IMR-90 (cell line): ENCODE data around the gene MYPN. TPM values are rescaled to one million over a fixed set of nuclear protein-coding genes. Genes with fewer than 3 reads are reported as not detected.

Experiments
- ATAC-seq: fragments of 200-7000 bp; cut with Tn5 transposase; 2 replicates; pipeline ENCODE4 v1.9.1; 2020; ENCODE audit warnings: low read depth, mild to moderate bottlenecking, moderate library complexity
- BruUV-seq: library from RNA; stranded (reverse); fragments of 400-500 nt; replicated peaks from 2 replicates; lab custom pipeline; 2021; lab: Mats Ljungman, UMichigan
- CTCF ChIA-PET: fragments of 300-600 bp; formaldehyde crosslinking; extraction: SDS; loops from one replicate; lab custom pipeline; 2021; ENCODE audit warnings: antibody characterized with exemption; lab: Yijun Ruan, JAX
- POLR2A ChIA-PET: fragments of 300-600 bp; sonication (Branson Sonifier 250); formaldehyde crosslinking; loops from one replicate; lab custom pipeline; 2022; ENCODE audit warnings: antibody characterized with exemption; ENCODE audit not compliant: unreplicated experiment; lab: Charles Lee
- DNase-seq: peaks from one replicate; pipeline ENCODE4 v3.0.0; 2013
- H2AFZ ChIP-seq: replicated peaks from 2 replicates; pipeline ENCODE3; 2013; ENCODE audit warnings: low read length, mild to moderate bottlenecking; ENCODE audit not compliant: poor library complexity
- H2AK5ac ChIP-seq: 2 replicates; pipeline ENCODE4 v1.6.1; 2013; ENCODE audit warnings: low read depth, low read length, inconsistent platforms
- H2AK9ac ChIP-seq: replicated peaks from 2 replicates; pipeline ENCODE3; 2013; ENCODE audit warnings: mild to moderate bottlenecking, low read depth, low read length, moderate library complexity; ENCODE audit not compliant: poor library complexity
- H2BK120ac ChIP-seq: 2 replicates; pipeline ENCODE4 v1.6.1; 2013; ENCODE audit warnings: low read depth, low read length, inconsistent platforms
- H2BK15ac ChIP-seq: 3 replicates; pipeline ENCODE4 v1.6.1; 2013; ENCODE audit warnings: low read depth, low read length, inconsistent platforms
- H2BK20ac ChIP-seq: 2 replicates; pipeline ENCODE4 v1.6.1; 2013; ENCODE audit warnings: low read depth, mild to moderate bottlenecking, inconsistent platforms, low read length, moderate library complexity
- H2BK5ac ChIP-seq: 2 replicates; pipeline ENCODE4 v1.6.1; 2013; ENCODE audit warnings: mild to moderate bottlenecking, low read depth, low read length, inconsistent platforms; ENCODE audit not compliant: poor library complexity, severe bottlenecking
- H3K14ac ChIP-seq: replicated peaks from 2 replicates; pipeline ENCODE4 v1.6.1; 2013; ENCODE audit warnings: low read depth, low read length, inconsistent platforms
- H3K18ac ChIP-seq: 2 replicates; pipeline ENCODE4 v1.6.1; 2013; ENCODE audit warnings: low read depth, low read length, control low read depth
- H3K23ac ChIP-seq: 2 replicates; pipeline ENCODE4 v1.6.1; 2013; ENCODE audit warnings: low read depth, low read length, inconsistent platforms
- H3K27ac ChIP-seq: 2 replicates; pipeline ENCODE4 v1.5.1; 2013; ENCODE audit warnings: mild to moderate bottlenecking, control low read depth, low read length; ENCODE audit not compliant: insufficient read depth
- H3K27me3 ChIP-seq: 2 replicates; pipeline ENCODE4 v1.6.1; 2013; ENCODE audit warnings: low read length; ENCODE audit not compliant: control insufficient read depth, insufficient read depth
- H3K36me3 ChIP-seq: 2 replicates; pipeline ENCODE4 v1.6.1; 2013; ENCODE audit warnings: low read length, mixed read lengths; ENCODE audit not compliant: control insufficient read depth, insufficient read depth
- H3K4ac ChIP-seq: 2 replicates; pipeline ENCODE4 v1.6.1; 2013; ENCODE audit warnings: low read depth, low read length, inconsistent platforms
- H3K4me1 ChIP-seq: 2 replicates; pipeline ENCODE4 v1.6.1; 2013; ENCODE audit warnings: low read length, mixed read lengths; ENCODE audit not compliant: control insufficient read depth, insufficient read depth
- H3K4me2 ChIP-seq: 2 replicates; pipeline ENCODE4 v1.6.1; 2013; ENCODE audit warnings: low read depth, mild to moderate bottlenecking, control low read depth, low read length, moderate library complexity
- H3K4me3 ChIP-seq: 2 replicates; pipeline ENCODE4 v1.5.1; 2013; ENCODE audit warnings: low read depth, mild to moderate bottlenecking, control low read depth, low read length, moderate library complexity; ENCODE audit not compliant: insufficient read depth
- H3K56ac ChIP-seq: 2 replicates; pipeline ENCODE4 v1.6.1; 2013; ENCODE audit warnings: low read length, inconsistent platforms; ENCODE audit not compliant: insufficient read depth; ENCODE audit errors: extremely low read depth
- H3K79me1 ChIP-seq, 2 experiments: 2 replicates each; pipeline ENCODE4 v1.6.1; 2013; ENCODE audit warnings: low read length in 2 of 2, inconsistent platforms in 1 of 2, low read depth in 1 of 2
- H3K9ac ChIP-seq: 2 replicates; pipeline ENCODE4 v1.6.1; 2013; ENCODE audit warnings: low read depth, low read length, control low read depth
- H3K9me1 ChIP-seq: 2 replicates; pipeline ENCODE4 v1.6.1; 2013; ENCODE audit warnings: low read length, inconsistent platforms; ENCODE audit not compliant: insufficient read depth
- H3K9me3 ChIP-seq: 2 replicates; pipeline ENCODE4 v1.6.1; 2013; ENCODE audit warnings: low read length; ENCODE audit not compliant: control insufficient read depth, insufficient read depth
- H4K20me1 ChIP-seq: 2 replicates; pipeline ENCODE4 v1.6.1; 2013; ENCODE audit warnings: low read length, inconsistent platforms; ENCODE audit not compliant: insufficient read depth
- H4K5ac ChIP-seq: 2 replicates; pipeline ENCODE4 v1.6.1; 2013; ENCODE audit warnings: mild to moderate bottlenecking, low read depth, low read length, control low read depth
- H4K8ac ChIP-seq, 2 experiments: 2 replicates each; pipeline ENCODE4 v1.6.1; 2013; ENCODE audit warnings: low read depth in 2 of 2, low read length in 2 of 2, control low read depth in 1 of 2, inconsistent platforms in 1 of 2
- H4K91ac ChIP-seq: 2 replicates; pipeline ENCODE4 v1.6.1; 2013; ENCODE audit warnings: low read depth, low read length, inconsistent platforms; ENCODE audit not compliant: insufficient read depth
- BHLHE40 ChIP-seq: fragments of 150-350 bp; IDR thresholded peaks from 2 replicates; pipeline ENCODE4 v1.6.1; 2016; ENCODE audit warnings: mild to moderate bottlenecking, low read depth, low read length
- CEBPB ChIP-seq: IDR thresholded peaks from 2 replicates; pipeline ENCODE4 v1.6.1; 2012; ENCODE audit warnings: low read depth, low read length, improper control_type of control experiment
- CHD1 ChIP-seq: IDR thresholded peaks from 2 replicates; pipeline ENCODE4 v1.6.1; 2012; ENCODE audit warnings: low read depth, low read length, improper control_type of control experiment
- ELK1 ChIP-seq: fragments of 150-350 bp; IDR thresholded peaks from 2 replicates; pipeline ENCODE4 v1.6.1; 2016; ENCODE audit warnings: low read depth, mild to moderate bottlenecking, low read length, moderate library complexity, borderline replicate concordance
- FOS ChIP-seq: fragments of 150-350 bp; IDR thresholded peaks from 2 replicates; pipeline ENCODE4 v1.6.1; 2016; ENCODE audit warnings: low read depth, low read length
- MAFK ChIP-seq: IDR thresholded peaks from 2 replicates; pipeline ENCODE4 v1.6.1; 2012; ENCODE audit warnings: low read depth, low read length, improper control_type of control experiment
- MAZ ChIP-seq: IDR thresholded peaks from 2 replicates; pipeline ENCODE4 v1.6.1; 2012; ENCODE audit warnings: low read depth, mild to moderate bottlenecking, low read length, improper control_type of control experiment, moderate library complexity, borderline replicate concordance
- MXI1 ChIP-seq: IDR thresholded peaks from 2 replicates; pipeline ENCODE4 v1.6.1; 2012; ENCODE audit warnings: low read depth, mild to moderate bottlenecking, low read length, moderate library complexity, borderline replicate concordance
- NFE2L2 ChIP-seq: fragments of 150-350 bp; IDR thresholded peaks from 2 replicates; pipeline ENCODE4 v1.6.1; 2016; ENCODE audit warnings: low read depth, mild to moderate bottlenecking, low read length
- POLR2A ChIP-seq: IDR thresholded peaks from 2 replicates; pipeline ENCODE4 v1.6.1; 2012; ENCODE audit warnings: mild to moderate bottlenecking, low read depth, low read length
- RAD21 ChIP-seq: IDR thresholded peaks from 2 replicates; pipeline ENCODE4 v1.6.1; 2012; ENCODE audit warnings: low read length, improper control_type of control experiment
- RCOR1 ChIP-seq: IDR thresholded peaks from 2 replicates; pipeline ENCODE4 v1.6.1; 2012; ENCODE audit warnings: mild to moderate bottlenecking, low read length, improper control_type of control experiment; ENCODE audit not compliant: insufficient replicate concordance
- RFX5 ChIP-seq: IDR thresholded peaks from 2 replicates; pipeline ENCODE4 v1.8.0; 2012; ENCODE audit warnings: low read depth, mild to moderate bottlenecking, low read length, moderate library complexity
- SMC3 ChIP-seq: fragments of 150-350 bp; IDR thresholded peaks from 2 replicates; pipeline ENCODE4 v1.6.1; 2016; ENCODE audit warnings: low read depth, mild to moderate bottlenecking, antibody characterized with exemption, low read length, moderate library complexity
- WGBS, 2 experiments: methylation state at CpG; one replicate each; pipeline versions ENCODE4 v1.1.5 to v1.1.7; 2013; ENCODE audit warnings: missing lambda C conversion rate in 2 of 2; ENCODE audit not compliant: insufficient read length in 1 of 2; ENCODE audit errors: extremely low coverage in 2 of 2; 5-methylcytosine and 5-hydroxymethylcytosine counted together
- dilution Hi-C: fragments of 300-500 bp; cut with HindIII; formaldehyde crosslinking; loops from one replicate; pipeline ENCODE4 v1.14.3; 2018; ENCODE audit warnings: low sequenced_read_pairs; ENCODE audit not compliant: unreplicated experiment
- in situ Hi-C: fragments of 300-500 bp; cut with MboI; formaldehyde crosslinking; loops from 3 replicates; pipeline ENCODE4 v1.14.3; 2019; ENCODE audit warnings: low sequenced_read_pairs, inconsistent platforms, mixed read lengths
- intact Hi-C: fragments of 100-400 bp; cut with micrococcal nuclease; formaldehyde crosslinking; loops from 2 replicates; pipeline ENCODE4 v1.10.0; 2022
- polyA plus RNA-seq, 3 experiments: library from polyadenylated mRNA; depleted of rRNA; stranded (reverse); fragments of >200 nt; gene quantifications; 2 replicates each; pipeline ENCODE4 v1.2.3, GENCODE V29; 2012; ENCODE audit warnings: low replicate concordance in 1 of 3
- total RNA-seq: library from RNA; depleted of rRNA; stranded (reverse); fragments of >200 nt; gene quantifications from 2 replicates; pipeline ENCODE4 v1.2.3, GENCODE V29; 2012
- TF ChIP-seq, protein P1 (sequence below): conservative IDR thresholded peaks from 2 replicates; pipeline ENCODE4 v1.5.1; 2012; ENCODE audit warnings: mild to moderate bottlenecking, low read depth, low read length, improper control_type of control experiment
- TF ChIP-seq, protein P2 (sequence below): fragments of 150-350 bp; IDR thresholded peaks from 2 replicates; pipeline ENCODE4 v1.6.1; 2017; ENCODE audit warnings: mild to moderate bottlenecking, antibody characterized with exemption, low read length, low read depth

Gene MYPN
- total and polyA plus RNA-seq, 2 of the 4 experiments (the other 2 are of a cell fraction): 7.8 to 13.1 TPM

- no peaks in the 10 kb centered on the region for H3K79me1 ChIP-seq
- H4K8ac ChIP-seq: no peak overlapping the region
- no CpG with 5 or more reads among the region's 7 CpGs for WGBS, 2 experiments
- H3K23ac ChIP-seq: no peak overlapping the region
- dilution Hi-C loops (no loop called here), intact Hi-C loops (no loop called here), in situ Hi-C loops (no loop called here)
- H3K4me3 ChIP-seq: no peak overlapping the region
- no TSS peak for BruUV-seq
- peaks cover 37% of the 10 kb centered on the region for H3K27me3 ChIP-seq
- no peak for TF ChIP-seq RAD21
- no peak for TF ChIP-seq ELK1
- no peak for TF ChIP-seq MXI1
- TF ChIP-seq RCOR1: no peak
- TF ChIP-seq, protein P1, sequence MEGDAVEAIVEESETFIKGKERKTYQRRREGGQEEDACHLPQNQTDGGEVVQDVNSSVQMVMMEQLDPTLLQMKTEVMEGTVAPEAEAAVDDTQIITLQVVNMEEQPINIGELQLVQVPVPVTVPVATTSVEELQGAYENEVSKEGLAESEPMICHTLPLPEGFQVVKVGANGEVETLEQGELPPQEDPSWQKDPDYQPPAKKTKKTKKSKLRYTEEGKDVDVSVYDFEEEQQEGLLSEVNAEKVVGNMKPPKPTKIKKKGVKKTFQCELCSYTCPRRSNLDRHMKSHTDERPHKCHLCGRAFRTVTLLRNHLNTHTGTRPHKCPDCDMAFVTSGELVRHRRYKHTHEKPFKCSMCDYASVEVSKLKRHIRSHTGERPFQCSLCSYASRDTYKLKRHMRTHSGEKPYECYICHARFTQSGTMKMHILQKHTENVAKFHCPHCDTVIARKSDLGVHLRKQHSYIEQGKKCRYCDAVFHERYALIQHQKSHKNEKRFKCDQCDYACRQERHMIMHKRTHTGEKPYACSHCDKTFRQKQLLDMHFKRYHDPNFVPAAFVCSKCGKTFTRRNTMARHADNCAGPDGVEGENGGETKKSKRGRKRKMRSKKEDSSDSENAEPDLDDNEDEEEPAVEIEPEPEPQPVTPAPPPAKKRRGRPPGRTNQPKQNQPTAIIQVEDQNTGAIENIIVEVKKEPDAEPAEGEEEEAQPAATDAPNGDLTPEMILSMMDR: no peak
- TF ChIP-seq, protein P2, sequence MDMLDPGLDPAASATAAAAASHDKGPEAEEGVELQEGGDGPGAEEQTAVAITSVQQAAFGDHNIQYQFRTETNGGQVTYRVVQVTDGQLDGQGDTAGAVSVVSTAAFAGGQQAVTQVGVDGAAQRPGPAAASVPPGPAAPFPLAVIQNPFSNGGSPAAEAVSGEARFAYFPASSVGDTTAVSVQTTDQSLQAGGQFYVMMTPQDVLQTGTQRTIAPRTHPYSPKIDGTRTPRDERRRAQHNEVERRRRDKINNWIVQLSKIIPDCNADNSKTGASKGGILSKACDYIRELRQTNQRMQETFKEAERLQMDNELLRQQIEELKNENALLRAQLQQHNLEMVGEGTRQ: no peak
- TF ChIP-seq MAFK: no peak
- no peak for TF ChIP-seq MAZ
- TF ChIP-seq CHD1: no peak
- TF ChIP-seq RFX5: no peak
- TF ChIP-seq NFE2L2: no peak
- no peak for TF ChIP-seq CEBPB
- TF ChIP-seq BHLHE40: no peak
- TF ChIP-seq FOS: no peak
- no peak for TF ChIP-seq SMC3
- no peak for TF ChIP-seq POLR2A
- H3K4me1 ChIP-seq: no peaks in the 10 kb centered on the region; the same call in 1 of the 2 replicates
- no peaks in the 10 kb centered on the region for H3K9me3 ChIP-seq
- no peak overlapping the region for H2BK20ac ChIP-seq
- H4K5ac ChIP-seq: no peak overlapping the region
- no peaks in the 10 kb centered on the region for H3K9me1 ChIP-seq
- no peak overlapping the region for H3K18ac ChIP-seq
- H3K27ac ChIP-seq: no peak overlapping the region
- no peak overlapping the region for H4K91ac ChIP-seq
- no peak overlapping the region for H3K4me2 ChIP-seq
- no peak overlapping the region for H3K9ac ChIP-seq
- H2BK15ac ChIP-seq: no peak overlapping the region
- H3K14ac ChIP-seq: no peak overlapping the region
- POLR2A ChIA-PET: no interaction called here
- no peak overlapping the region for H2BK120ac ChIP-seq
- H3K36me3 ChIP-seq: no peaks in the 10 kb centered on the region
- H3K4ac ChIP-seq: no peak overlapping the region
- ATAC-seq: no peak
- no peaks in the 10 kb centered on the region for H4K20me1 ChIP-seq
- no peak overlapping the region for H2AFZ ChIP-seq
- H2AK9ac ChIP-seq: no peak overlapping the region
- H2AK5ac ChIP-seq: no peak overlapping the region
- H2BK5ac ChIP-seq: no peak overlapping the region
- no peak for DNase-seq
- H3K56ac ChIP-seq: no peak overlapping the region
- CTCF ChIA-PET: interaction anchor here (1.4 kb wide), 1 partner anchor 9 kb away, joined by 3 read pairs; no protein-coding TSS in a partner anchor
Measured at GRCh38 chr10:68251151-68251550, 141.9 kb downstream of the MYPN start.
